Skin of body (tissue), 2 donors: Measurements from ENCODE around the gene NOL9. TPM values are rescaled to one million over a fixed set of nuclear protein-coding genes. Genes with fewer than 3 reads are reported as not detected.
"Not testable (repeated sequence)": the region's sequence is repeated elsewhere in the genome, so short reads cannot be mapped to it uniquely, and the experiment has no call there.

Experiments
- DNase-seq: peaks from one replicate; lab custom pipeline; 2025; lab: John Stamatoyannopoulos, UW
- total RNA-seq: library from RNA; depleted of rRNA; stranded (reverse); fragments of >200 nt; gene quantifications from one replicate; pipeline ENCODE4 v1.2.3, GENCODE V29; 2014

The NOL9 gene
- total RNA-seq: 16.5 TPM

DNA sequence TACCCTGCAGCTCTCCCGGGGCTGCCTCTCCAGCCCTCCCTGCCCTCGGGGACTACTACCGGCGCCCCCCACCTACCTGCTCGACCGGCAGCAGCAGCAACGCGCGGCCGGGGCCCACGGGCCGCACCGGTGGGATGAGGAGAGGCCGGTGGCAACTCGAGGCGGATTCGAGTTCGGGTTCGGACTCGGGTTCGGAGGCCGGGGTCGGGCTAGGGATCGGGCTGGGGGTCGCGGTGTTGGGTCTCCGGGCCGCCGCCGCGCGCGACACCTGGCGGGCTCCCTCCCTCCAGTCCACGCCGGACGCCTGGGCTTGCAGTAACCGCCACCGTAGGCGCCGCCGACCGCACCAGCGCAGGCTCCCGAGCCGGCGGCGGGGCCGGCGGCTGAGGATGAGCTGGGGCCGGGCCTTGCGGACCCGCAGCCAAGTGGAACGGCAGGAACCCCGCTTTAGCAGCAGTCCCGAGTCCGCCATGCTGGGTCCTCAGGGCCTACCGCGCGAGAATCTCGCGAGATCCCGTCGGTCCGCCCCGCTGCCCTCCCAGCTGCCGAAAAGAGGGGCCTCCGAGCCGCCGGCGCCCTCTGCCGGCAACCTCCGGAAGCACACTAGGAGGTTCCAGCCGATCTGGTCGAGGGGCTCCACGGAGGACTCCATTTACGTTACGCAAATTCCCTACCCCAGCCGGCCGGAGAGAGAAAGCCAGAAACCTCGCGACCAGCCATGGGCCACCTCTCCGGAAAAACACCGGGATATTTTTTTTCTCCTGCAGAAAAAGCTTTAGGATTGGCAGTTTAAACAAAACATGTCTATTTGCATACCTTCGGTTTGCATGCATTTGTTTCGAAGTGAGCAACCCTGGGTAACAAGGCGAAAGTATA is at the start of gene NOL9:
NOL9 (minus strand) TSS at position 483 of the 876 bp plus-strand sequence; CDS start at position 472, 11 bp downstream.
- DNase-seq: peak; percentile 91

DNA sequence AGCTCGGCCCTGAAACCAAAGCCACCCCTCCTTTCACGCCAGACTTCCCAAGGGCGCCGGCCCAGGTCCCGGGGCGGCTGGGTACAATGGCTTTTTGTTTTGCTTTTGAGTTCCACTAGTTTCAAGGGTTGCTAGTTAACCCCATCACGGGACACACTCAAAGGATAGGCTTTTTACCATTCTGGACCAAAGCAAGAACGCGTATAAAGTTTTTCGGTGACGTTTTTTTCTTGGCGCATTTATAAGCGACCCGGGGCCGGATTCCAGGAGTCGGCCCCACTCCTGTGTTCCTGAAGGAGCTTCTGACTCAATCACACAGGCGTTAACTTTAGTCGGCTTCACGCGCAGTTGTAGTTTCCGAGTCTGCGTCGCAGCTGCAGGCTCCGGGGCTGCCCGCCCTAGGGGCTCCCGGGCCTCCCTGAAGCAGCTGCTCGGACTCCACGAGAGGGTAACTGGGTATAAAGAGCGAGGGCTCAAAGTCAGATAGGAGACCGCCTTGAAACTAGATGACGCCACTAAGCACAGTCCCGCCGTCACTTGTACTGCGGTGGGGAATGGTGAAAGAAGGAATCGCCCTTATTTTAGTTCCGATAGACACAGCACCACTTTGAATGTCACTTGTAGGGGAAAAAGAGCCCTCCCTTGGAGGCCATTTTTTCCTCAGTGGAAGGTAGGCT is 49.1 kb upstream of the NOL9 start:
- peak; percentile 85 for DNase-seq

DNA sequence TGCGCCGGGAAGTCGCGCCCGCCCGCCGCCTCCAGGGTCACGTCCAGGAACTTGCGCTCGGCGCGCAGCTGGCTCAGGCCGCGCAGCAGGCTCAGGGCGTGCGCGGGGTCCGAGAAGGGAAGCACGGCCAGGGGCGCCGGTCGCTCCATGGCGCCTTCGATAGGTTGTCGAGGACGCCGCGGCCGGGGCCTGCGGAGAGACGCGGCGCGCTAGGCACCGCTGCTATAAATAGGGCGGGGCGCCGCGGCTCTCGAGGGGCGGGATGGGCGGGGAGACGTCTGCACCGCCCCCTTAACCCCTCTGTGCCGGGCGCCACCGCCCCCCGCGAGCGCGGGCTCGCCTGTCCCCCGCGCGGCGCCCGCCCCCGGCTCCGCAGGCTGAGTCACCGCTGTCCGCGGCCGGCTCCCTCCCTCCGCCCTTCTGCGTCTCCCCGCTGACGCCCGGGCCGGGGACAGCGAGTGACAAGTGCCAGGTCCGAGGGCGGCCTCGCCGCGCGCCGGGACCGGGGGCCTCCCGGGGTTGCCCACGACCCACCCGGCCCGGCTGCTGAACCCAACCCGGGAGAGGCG is 48.4 kb upstream of the NOL9 start, which contains the start of gene KLHL21:
KLHL21 (minus strand) TSS at position 201 of the 569 bp plus-strand sequence; CDS start at position 149, 52 bp downstream.
- peak; percentile 88 for DNase-seq

DNA sequence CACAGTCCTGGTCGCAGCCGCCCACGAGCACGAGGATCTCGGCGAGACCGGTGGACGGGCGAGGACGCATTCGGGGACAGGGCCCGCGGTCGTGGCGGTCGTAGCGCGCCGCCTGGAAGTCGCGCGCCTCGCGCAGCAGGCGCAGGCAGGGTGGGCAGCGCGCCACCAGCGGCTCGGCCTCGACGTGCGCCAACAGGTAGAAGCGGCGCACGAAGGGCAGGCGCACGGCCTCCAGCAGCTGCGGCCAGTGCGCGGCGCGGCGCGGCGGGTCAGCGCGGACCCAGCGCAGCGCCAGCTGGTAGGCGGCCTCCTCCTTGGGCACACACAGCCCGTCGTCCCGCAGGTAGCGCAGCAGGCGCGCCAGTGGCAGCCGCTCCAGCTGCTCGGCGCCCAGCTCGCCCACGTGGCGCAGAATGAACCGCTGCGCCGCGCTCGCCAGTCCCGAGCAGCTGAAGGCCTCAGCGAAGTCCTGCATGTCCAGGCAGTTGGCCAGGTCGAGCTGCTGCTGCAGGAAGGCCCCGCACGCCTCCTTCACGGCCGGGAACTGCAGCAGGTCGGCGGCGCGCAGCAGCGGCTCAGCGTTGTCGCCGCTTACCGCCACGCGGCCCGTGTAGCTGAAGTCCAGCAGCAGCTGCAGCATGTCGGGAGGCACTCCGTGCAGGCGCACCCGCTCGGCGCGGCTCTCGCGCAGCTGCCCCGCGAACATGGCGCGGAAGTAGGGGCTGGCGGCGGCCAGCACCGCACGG is 47.8 kb upstream of the NOL9 start:
- DNase-seq: no peak

DNA sequence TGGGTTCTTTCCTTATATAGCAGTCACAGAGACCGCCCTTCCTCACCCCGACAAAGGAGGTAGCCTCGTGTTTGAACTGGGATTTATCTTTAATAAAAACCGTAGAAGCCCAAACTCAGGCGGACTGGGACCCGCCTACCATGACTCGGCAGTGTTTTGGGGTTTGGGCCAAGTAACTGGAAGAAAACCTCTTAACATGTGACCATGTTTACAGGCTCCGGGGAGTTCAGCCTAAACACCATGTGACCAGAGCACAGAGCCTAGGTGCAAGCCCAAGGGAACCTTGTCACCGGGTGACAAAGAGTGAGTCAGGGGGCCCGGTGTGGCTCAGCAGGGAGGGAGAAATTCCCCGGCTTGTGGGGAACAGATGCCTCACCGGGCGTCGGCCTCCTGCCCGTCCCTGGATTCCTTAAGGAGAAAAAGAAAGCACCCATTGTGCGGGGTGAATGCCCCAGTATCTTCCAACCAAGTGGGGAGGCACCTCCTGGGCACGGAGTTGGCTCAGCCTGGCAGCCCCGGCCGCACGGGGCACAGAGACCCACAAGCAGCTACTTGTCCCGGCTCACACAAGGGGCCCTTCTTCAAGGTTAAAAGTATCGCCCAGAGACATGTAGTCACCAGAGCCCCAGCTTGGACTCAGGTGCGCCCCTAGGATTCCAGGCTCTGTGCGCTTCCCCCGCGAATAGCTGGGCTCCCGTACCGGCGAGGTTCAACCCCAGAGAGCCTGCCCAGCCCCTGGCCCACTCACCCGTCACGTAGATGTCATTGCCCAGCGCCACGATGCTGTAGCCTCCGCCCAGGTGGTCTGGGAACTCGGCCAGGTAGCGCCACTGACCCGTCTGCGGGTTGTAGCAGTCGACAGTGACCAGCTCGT is 47.0 kb upstream of the NOL9 start:
- DNase-seq: peak; percentile 47

DNA sequence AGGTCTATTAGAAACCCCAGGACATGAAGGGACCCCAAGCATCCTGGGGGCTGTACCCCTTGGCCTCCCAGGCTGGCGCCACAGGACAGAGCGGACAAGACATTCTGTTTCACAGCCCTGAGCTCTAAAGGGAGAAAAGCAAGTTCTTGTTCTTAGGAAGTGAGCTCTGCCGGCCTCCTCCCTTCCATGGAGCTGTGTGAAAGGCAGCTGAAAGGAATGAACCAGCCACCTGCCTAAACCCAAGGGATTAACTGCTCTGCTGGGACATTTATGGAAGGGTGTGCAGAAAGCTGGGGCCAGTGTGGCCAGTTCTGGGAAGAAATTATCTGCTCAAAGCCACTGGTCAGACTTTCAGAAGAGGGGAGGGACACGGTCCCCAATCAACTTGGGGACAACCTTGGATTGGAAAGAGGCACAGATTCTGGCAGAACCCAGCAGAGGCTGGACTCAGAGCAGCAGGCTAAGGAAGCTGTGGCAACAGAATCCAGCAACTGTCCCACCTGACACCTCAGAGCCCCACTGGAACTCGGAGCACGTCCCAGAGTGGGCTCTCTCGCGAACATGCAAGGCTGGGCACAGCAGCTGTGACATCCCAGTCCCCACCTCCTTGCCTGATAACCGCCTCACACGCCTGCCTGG is 46.2 kb upstream of the NOL9 start:
- no peak for DNase-seq

DNA sequence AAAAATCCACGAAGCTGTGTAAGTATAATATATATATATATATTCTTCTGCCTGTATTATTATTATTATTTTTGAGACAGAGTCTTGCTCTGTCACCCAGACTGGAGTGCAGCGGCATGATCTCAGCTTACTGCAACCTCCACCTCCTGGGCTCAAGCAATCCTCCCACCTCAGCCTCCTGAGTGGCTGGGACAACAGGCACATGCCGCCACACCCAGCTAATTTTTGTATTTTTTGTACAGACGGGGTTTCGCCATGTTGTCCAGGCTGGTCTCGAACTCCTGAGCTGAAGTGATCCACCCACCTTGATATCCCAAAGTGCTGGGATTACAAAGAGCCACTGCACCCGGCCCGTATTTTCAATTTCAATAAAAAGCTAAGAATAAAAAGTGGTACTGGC is 45.7 kb upstream of the NOL9 start:
- not testable (repeated sequence) for DNase-seq

DNA sequence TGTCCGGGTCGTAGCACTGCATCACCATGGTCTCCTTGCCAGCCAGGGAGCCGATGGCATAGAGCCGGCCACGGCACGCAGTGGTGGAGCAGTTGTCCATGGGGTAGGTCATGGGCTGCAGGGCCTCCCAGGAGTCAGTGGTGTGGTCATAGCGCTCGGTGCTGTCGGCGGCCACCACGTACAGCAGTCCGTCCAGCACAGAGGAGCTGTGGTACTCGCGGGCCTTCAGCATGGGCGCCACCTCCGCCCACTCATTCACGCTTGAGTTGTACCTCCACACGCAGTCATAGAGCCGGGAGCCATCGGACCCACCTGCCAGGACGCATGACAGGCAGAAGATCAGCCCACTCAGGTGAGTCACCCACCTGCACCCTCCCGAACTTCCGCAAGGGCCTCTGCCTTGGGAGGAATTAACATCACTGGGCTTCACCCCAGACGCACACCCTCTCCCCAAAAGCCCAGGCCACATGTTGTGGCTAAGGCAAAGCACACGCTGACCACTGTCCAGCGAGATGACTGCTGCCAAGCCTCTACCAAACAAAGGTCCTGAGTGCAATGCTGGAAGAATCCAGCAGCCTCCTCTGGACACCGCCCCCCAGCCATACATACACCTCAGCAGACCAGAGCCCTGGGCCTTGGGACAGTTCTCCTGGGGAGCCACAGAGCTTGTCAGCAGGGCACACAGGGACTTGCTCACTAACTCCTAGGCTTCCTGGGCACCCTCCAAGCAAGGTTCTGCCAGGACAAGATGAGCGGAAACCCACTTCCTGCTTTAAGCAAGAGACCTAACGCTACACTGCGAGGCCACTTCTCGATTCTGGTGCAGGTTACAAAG is 45.0 kb upstream of the NOL9 start:
- DNase-seq: no peak

DNA sequence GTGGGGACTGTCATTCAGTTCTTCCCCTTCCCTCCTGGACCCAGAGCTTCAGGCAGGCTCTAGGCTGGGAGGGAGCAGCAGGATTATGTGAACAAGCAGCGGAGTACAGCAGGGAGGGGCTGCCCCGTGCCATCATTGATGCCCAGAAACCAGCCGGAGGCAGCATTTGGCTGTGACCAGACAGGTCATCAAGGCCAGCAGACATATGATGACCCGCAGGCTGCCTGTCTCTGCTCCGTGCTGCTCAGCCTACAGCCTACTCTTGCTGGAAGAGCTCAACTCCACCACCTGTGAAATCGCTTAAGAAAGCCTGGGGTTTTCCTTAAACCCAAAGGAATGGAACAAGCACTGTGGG is 43.4 kb upstream of the NOL9 start:
- no peak for DNase-seq

DNA sequence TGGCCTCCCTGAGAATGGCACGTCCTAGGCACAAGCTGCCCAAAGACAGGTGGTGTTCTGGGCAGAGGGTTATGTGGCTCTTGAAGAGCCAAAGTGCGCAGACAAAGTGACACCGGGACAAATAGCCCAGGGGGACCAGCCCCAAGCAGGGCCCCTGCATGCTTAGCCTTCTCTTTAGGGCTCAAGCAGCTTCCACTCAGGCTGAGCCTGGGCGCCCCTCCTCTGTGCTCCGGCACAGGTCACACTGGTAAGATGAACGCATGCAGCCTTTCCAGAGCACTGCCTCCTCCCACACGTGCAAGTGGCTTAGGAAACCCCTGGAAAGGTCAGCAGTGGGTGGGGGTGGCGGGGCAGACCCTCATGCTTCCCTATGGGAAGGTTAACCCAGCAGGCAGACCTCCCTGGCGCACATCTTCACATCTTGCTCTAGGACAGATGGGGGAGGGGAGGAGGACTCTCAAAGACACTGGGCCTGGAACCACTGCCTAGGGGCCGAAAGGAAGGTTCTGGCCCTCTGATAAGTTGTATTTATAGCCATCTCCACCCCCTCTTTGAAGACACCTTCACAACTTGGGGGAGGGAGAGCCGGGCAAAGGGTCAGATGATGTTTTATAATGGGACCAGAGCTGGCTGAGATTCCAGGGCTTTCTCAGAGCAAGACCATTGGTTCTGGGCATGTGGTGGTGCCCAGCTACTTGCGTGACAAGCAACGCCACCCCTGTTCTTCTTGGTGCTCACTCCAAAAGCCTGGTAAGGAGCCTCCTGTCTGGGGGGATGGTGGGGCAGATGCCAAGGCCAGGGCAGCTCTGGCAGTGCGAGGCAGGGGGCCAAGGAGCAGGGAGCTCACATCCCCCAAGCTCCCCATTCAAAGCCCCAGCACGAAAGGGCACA is 42.8 kb upstream of the NOL9 start:
- DNase-seq: no peak

DNA sequence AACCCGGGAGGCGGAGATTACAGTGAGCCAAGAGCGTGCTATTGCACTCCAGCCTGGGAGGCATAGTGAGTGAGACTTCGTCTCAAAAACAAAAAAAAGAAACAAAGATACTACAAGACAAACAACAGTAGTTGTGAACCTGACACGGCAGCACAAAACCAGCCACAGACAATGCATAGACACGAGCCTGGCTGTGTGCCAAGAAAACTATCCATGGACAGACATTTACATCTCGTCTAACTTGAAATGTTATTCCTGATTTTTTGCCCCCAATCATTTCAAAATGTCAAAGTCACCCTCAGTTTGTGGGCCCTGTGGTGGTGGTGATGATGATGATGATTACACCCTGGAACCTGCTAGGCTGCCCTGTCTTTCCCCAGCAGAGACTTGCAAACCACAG is 42.0 kb upstream of the NOL9 start:
- DNase-seq: no peak

DNA sequence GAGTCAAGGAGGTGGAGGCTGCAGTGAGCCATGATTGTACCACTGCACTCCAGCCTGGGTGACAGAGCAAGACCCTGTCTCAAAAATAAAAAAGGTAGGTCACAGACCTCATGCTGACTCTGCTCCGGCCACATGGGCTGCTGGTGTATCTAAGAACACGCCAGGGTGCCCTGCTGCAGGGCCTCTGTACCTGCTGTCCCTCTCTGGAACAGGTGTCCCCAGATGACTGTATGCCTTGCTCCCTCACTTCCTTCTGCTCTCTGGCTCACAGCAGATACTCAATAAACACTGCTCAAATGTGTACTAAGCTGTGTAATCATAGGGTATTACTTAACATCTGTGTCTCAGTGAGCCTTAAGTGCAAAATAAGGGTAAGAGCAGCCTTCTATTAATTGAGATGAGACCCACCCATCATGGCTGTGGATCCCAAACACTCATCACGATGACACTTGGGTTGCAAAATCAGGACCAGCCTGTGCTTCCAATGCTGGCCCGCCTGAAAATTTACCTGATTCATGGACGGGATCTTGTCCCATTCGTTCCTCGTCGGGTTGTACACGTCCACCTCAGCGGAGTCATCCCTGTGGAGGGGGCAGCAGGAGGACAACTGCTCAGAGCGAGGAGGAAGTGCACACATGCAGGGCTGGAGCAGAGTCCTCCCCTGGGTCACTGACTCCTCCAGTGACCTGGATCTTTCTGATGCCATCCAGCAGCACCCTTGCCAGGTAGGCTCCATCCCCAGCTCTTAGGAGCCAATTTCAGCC is 40.8 kb upstream of the NOL9 start:
- no peak for DNase-seq

DNA sequence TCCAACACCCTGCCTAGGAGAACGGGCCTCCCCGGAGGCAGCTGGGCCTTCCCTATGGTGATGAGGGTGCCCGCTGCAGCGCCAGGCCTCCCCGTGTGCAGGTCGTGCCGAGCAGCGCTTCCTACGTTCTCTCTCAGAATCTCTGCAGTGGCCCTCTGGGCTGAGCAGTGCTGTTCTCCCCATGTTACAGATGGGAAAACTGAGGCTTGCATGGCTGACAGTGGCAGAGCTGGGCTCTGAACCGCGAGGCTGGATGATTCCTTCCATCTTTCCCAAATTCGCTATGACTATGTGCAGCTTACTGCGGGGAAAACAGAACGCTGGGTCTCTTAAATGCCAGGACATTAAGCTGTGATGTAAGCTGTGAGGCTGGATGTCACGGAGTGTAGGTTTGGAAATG is 39.5 kb upstream of the NOL9 start:
- no peak for DNase-seq

DNA sequence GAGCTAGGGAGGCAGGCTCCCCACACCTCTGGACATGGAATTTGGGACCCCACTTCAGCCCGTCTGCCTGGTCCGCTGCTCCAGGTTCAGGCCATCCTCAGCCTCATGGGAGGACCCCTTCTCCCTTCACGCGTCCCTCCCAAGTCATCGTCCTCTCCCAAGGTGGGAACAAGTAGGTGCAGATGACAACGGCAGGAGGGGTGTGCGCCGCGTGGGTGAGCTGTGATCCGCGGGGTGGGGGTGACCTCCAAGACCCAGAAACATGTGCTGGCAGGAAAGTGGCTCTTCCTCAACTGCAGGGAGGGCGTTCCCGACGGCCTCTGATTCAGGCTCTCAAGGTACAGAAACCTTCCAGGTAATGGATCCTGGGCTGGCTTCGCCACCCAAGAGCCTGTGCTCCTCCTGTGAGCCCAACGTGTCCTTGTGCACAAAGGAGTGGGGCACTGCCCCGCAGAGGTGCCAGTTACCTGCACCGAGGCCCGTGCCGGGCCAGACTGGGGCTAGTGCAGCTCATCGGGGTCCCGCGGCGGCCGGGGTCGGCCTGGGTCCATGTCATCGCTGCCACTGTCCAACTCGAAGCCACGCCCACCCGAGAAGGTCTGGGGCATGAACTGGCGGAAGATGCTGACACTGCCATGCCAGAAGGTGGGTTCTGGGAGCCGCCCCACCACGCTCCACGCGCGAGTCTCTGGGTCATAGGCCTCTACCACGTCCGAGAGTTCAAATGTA is 38.7 kb upstream of the NOL9 start:
- DNase-seq: no peak

DNA sequence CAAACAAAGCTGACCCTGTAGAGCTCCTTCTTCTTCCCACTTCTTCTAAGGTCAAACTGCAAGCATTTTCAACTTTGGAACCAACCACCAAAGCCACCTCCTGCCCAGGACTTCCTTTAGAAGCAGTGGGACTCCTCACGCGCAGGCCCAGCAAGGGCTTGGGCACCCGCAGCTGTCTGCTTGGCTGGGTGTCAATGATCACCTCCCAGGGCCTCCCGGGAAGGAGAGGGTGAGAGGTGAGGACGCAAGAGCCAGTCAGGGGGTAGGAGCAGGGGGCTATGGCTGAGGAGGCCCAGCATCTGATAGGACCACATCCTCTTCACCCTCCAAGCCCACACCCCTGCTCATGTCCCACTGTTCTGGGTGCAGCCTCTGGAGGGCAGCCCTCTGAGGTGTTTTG is 38.1 kb upstream of the NOL9 start:
- DNase-seq: no peak

DNA sequence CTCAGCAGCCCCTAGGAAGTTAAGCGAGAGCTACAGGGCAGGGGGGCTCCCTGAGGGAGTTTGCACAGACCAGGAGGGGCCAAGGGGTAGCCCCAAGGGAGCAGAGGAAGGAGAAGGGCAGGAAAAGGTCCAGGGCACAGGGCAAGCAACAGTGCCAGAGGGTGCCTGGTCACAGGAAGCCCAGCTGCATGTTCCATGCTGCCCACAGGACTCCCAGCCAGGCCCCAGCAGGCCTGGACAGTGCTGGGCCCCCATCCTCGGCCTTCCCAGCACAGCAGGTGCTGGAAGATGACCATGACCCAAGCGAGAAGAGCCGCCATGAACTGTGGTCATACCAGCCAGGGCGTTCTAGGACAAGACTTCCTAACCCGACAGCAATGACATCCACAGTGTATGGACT is 37.3 kb upstream of the NOL9 start:
- DNase-seq: no peak

DNA sequence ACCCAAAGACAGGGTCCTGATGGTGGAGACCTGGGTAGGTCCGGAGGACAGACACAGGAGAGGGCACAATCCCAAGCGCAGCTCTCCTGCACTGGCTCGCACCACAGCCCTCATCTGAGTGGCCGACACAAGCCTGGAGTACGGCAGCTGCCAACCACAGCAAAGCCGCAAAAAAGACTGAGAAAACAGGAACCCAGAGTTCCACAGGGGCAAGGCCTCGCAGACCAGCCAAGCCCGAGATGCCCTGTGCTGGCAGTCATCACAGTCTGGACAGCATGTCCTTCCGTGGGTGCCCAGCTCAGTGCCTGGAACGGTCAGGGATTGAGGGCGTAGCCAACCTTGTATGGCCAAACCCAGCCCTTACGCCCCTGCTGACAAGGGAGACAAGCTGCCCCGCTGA is 36.9 kb upstream of the NOL9 start:
- DNase-seq: no peak
